ENCODE measurements around the gene CBY2.

DNA sequence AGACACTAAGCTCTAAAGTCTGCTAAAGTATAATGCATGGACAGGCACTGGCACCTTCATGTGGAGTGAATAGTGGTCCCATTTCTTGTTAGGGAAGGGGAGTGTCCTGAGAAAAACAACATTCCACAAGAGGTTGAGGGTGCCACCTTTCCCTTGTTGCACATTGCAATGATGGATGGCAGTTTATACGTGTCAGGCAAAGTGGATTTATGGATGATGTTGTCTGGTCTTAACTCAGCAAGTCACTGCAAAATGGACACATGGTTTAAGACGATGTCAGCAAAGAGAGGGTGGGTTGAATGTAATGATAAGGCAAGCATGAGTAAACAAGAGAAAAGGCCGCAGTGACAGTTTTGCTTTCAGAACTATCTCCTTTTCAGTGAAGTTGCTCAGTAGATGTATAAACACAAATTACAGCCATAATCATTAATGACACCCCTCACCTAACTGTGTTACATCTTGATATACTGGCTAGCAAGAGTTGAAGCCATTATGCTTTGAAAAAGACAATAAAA, 19.6 kb upstream of the CBY2 start:
- TF ChIP-seq, protein P1, sequence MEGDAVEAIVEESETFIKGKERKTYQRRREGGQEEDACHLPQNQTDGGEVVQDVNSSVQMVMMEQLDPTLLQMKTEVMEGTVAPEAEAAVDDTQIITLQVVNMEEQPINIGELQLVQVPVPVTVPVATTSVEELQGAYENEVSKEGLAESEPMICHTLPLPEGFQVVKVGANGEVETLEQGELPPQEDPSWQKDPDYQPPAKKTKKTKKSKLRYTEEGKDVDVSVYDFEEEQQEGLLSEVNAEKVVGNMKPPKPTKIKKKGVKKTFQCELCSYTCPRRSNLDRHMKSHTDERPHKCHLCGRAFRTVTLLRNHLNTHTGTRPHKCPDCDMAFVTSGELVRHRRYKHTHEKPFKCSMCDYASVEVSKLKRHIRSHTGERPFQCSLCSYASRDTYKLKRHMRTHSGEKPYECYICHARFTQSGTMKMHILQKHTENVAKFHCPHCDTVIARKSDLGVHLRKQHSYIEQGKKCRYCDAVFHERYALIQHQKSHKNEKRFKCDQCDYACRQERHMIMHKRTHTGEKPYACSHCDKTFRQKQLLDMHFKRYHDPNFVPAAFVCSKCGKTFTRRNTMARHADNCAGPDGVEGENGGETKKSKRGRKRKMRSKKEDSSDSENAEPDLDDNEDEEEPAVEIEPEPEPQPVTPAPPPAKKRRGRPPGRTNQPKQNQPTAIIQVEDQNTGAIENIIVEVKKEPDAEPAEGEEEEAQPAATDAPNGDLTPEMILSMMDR (IDR thresholded peaks at IDR 0.05) = no peak
- no peak for TF ChIP-seq POLR2A (IDR thresholded peaks at IDR 0.05)

Measured in esophagus squamous epithelium (tissue), 4 donors.